GM12878 (cell line): ENCODE results near the gene ZNF423. TPM values are rescaled to one million over a fixed set of nuclear protein-coding genes. Genes with fewer than 3 reads are reported as not detected.

Experiments used
- ATAC-seq: fragments of 200-7000 bp; cut with Tn5 transposase; 3 replicates; pipeline ENCODE4 v1.9.1; 2020; ENCODE audit warnings: mild to moderate bottlenecking, moderate library complexity
- BruUV-seq: library from RNA; stranded (reverse); fragments of 400-500 nt; replicated peaks from 2 replicates; lab custom pipeline; 2021; lab: Mats Ljungman, UMichigan
- CTCF ChIA-PET: fragments of 300-600 bp; sonication (Branson Sonifier 250); formaldehyde crosslinking; extraction: SDS; loops from one replicate; lab custom pipeline; 2021; ENCODE audit warnings: inconsistent platforms; lab: Yijun Ruan, JAX
- POLR2A ChIA-PET: fragments of 350-600 bp; formaldehyde crosslinking; extraction: SDS; loops from one replicate; lab custom pipeline; 2021; ENCODE audit warnings: inconsistent platforms; lab: Charles Lee
- RAD21 ChIA-PET: fragments of 300-600 bp; sonication (Branson Sonifier 250); formaldehyde crosslinking; loops from one replicate; lab custom pipeline; 2023; ENCODE audit warnings: antibody characterized with exemption; ENCODE audit not compliant: unreplicated experiment; lab: Charles Lee
- SMC1A ChIA-PET: fragments of 300-600 bp; sonication (Branson Sonifier 250); formaldehyde crosslinking; loops from one replicate; lab custom pipeline; 2023; ENCODE audit not compliant: unreplicated experiment, uncharacterized antibody; lab: Charles Lee
- DNase-seq: peaks from one replicate; pipeline ENCODE4 v3.0.0-alpha.2; 2011; ENCODE audit warnings: low read depth, low spot score
- FAIRE-seq: peaks from 3 replicates; lab custom pipeline; 2011; peaks lifted over from hg19 to GRCh38; lab: Jason Lieb, UNC
- H2AFZ ChIP-seq: 2 replicates; pipeline ENCODE4 v1.6.0; 2011; ENCODE audit warnings: low read depth, low read length, control low read depth; ENCODE audit not compliant: control insufficient read depth
- H3K27ac ChIP-seq: 2 replicates; pipeline ENCODE4 v1.5.1; 2011; ENCODE audit warnings: control low read depth; ENCODE audit not compliant: control insufficient read depth, insufficient read depth
- H3K27me3 ChIP-seq, 2 experiments: replicated peaks in 1 of 2; 2 replicates each; pipeline versions ENCODE4 v1.6.0 to v1.6.1; 2011; ENCODE audit warnings: low read length in 1 of 2; ENCODE audit not compliant: control insufficient read depth in 2 of 2, insufficient read depth in 2 of 2
- H3K36me3 ChIP-seq, 2 experiments: 2 replicates each; pipeline ENCODE4 v1.5.1; 2011; ENCODE audit warnings: low read length in 1 of 2; ENCODE audit not compliant: control insufficient read depth in 2 of 2, insufficient read depth in 2 of 2
- H3K4me1 ChIP-seq: 2 replicates; pipeline ENCODE4 v1.6.1; 2011; ENCODE audit warnings: mild to moderate bottlenecking, low read length, moderate library complexity, mixed read lengths; ENCODE audit not compliant: control insufficient read depth, insufficient read depth
- H3K4me2 ChIP-seq: 2 replicates; pipeline ENCODE4 v1.6.0; 2011; ENCODE audit warnings: control low read depth; ENCODE audit not compliant: control insufficient read depth, insufficient read depth
- H3K4me3 ChIP-seq: fragments of 200-600 bp; sonication (generic); 2 replicates; pipeline ENCODE4 v1.5.1; 2016
- H3K79me2 ChIP-seq: 2 replicates; pipeline ENCODE4 v1.6.0; 2011; ENCODE audit warnings: low read length; ENCODE audit not compliant: control insufficient read depth, insufficient read depth
- H3K9ac ChIP-seq: 2 replicates; pipeline ENCODE4 v1.8.0; 2011; ENCODE audit warnings: low read length, control low read depth, mixed read lengths; ENCODE audit not compliant: control insufficient read depth, insufficient read depth
- H3K9me3 ChIP-seq: replicated peaks from 3 replicates; pipeline ENCODE4 v1.5.1; 2011; ENCODE audit warnings: mild to moderate bottlenecking, low read length; ENCODE audit not compliant: control insufficient read depth, insufficient read depth
- H4K20me1 ChIP-seq: 2 replicates; pipeline ENCODE4 v1.6.0; 2011; ENCODE audit not compliant: control insufficient read depth, insufficient read depth
- BCL11A ChIP-seq: IDR thresholded peaks from 2 replicates; pipeline ENCODE4 v1.6.1; 2011; ENCODE audit warnings: low read depth, low read length
- CHD2 ChIP-seq: IDR thresholded peaks from 2 replicates; pipeline ENCODE4 v1.6.1; 2011; ENCODE audit warnings: low read depth, low read length, improper control_type of control experiment, borderline replicate concordance
- HCFC1 ChIP-seq: fragments of 150-350 bp; IDR thresholded peaks from 2 replicates; pipeline ENCODE4 v1.6.1; 2014; ENCODE audit warnings: low read length
- IKZF2 ChIP-seq, 2 experiments: fragments of 450-650 bp; IDR thresholded peaks; 2 replicates each; pipeline ENCODE4 v1.6.1; 2017; ENCODE audit warnings: mild to moderate bottlenecking in 2 of 2, moderate library complexity in 2 of 2
- MXI1 ChIP-seq: fragments of 150-350 bp; IDR thresholded peaks from 2 replicates; pipeline ENCODE4 v1.6.1; 2011; ENCODE audit warnings: low read depth, mild to moderate bottlenecking, inconsistent platforms, low read length, improper control_type of control experiment
- POU2F2 ChIP-seq: IDR thresholded peaks from 3 replicates; pipeline ENCODE4 v1.6.1; 2011; ENCODE audit warnings: low read depth, mild to moderate bottlenecking, low read length, borderline replicate concordance
- STAT3 ChIP-seq: IDR thresholded peaks from 2 replicates; pipeline ENCODE4 v1.6.1; 2011; ENCODE audit warnings: low read depth, low read length, improper control_type of control experiment
- SUZ12 ChIP-seq: fragments of 200-600 bp; sonication (generic); IDR thresholded peaks from one replicate; pipeline ENCODE4 v1.6.1; 2018; ENCODE audit warnings: antibody characterized with exemption, mild to moderate bottlenecking; ENCODE audit not compliant: unreplicated experiment
- USF2 ChIP-seq: IDR thresholded peaks from 2 replicates; pipeline ENCODE4 v1.6.1; 2011; ENCODE audit warnings: low read depth, low read length, improper control_type of control experiment, borderline replicate concordance
- WGBS: methylation state at CpG from one replicate; pipeline ENCODE4 v1.1.6; 2016; ENCODE audit warnings: low lambda C conversion rate; ENCODE audit not compliant: insufficient replicate concordance, insufficient coverage; ENCODE audit errors: missing lambda C conversion rate; 5-methylcytosine and 5-hydroxymethylcytosine counted together
- in situ Hi-C: fragments of 300-500 bp; cut with MboI; formaldehyde crosslinking; loops from 9 replicates; pipeline ENCODE4 v1.14.3; 2018; ENCODE audit warnings: mixed read lengths
- intact Hi-C: fragments of 100-400 bp; cut with micrococcal nuclease; formaldehyde crosslinking; loops from one replicate; pipeline ENCODE4 v1.14.2; 2022; ENCODE audit not compliant: unreplicated experiment
- polyA plus RNA-seq, 11 experiments: library from polyadenylated mRNA; depleted of rRNA in 4 of 11; unstranded in 6 of 11; stranded (reverse) in 5 of 11; fragments of >200 nt; fragmentation: Nextera tagmentation in 4 of 11; fragmentation: Illumina TruSeq in 1 of 11; extraction: Ambion mirVana in 4 of 11; extraction: Trizol in 1 of 11; gene quantifications; 1 replicate in 1 of 11; 2 replicates in 10 of 11; pipeline versions ENCODE4 v1.2.1 to v1.2.3, GENCODE V29; 2011 to 2016; ENCODE audit warnings: inconsistent platforms in 2 of 11, missing spikeins in 2 of 11, low read depth in 1 of 11
- total RNA-seq, 4 experiments: library from RNA; depleted of rRNA in 3 of 4; stranded (reverse); fragments of >200 nt in 3 of 4; fragmentation: Illumina TruSeq in 1 of 4; extraction: Trizol in 1 of 4; gene quantifications; 2 replicates each; pipeline versions ENCODE4 v1.2.1 to v1.2.3, GENCODE V29; 2013 to 2021
- TF ChIP-seq, protein P1 (sequence below): fragments of 450-650 bp; IDR thresholded peaks from 2 replicates; pipeline ENCODE4 v1.6.1; 2017; ENCODE audit warnings: borderline replicate concordance
- TF ChIP-seq, protein P2 (sequence below): IDR thresholded peaks from 2 replicates; pipeline ENCODE4 v1.6.1; 2012; ENCODE audit warnings: low read depth, low read length, improper control_type of control experiment

Gene ZNF423
- total and polyA plus RNA-seq, 10 of the 15 experiments (the other 5 are each of a cell fraction or from before 2014, with no cell fraction given): 0.03 to 0.64 (median 0.10) TPM

DNA sequence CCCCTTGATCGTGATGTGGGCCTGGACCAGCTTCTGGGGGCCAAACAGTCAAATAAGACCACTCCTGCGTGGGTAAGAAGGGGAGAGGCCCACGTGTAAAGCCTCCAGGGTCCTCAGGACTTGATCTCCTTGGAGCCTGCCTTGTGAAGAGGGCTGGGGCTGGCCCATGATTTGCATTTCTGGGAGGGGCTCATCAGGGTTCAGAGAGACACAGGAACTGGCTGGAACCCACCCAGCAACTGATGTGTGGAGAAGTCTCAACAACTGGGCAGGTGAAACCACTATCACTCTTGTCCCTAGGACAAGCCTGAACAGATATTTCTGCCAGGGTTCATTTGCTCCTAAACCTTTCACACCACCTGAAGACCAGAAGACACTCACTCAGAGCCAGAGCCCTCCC, 214.7 kb downstream of the ZNF423 start:
- TF ChIP-seq USF2: no peak
- TF ChIP-seq POU2F2: no peak
- TF ChIP-seq BCL11A: no peak
- TF ChIP-seq SUZ12: no peak
- TF ChIP-seq CHD2: no peak
- TF ChIP-seq, protein P1, sequence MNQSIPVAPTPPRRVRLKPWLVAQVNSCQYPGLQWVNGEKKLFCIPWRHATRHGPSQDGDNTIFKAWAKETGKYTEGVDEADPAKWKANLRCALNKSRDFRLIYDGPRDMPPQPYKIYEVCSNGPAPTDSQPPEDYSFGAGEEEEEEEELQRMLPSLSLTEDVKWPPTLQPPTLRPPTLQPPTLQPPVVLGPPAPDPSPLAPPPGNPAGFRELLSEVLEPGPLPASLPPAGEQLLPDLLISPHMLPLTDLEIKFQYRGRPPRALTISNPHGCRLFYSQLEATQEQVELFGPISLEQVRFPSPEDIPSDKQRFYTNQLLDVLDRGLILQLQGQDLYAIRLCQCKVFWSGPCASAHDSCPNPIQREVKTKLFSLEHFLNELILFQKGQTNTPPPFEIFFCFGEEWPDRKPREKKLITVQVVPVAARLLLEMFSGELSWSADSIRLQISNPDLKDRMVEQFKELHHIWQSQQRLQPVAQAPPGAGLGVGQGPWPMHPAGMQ: no peak
- no peak for TF ChIP-seq IKZF2 (IDR thresholded peaks at IDR 0.05)
- no peak for TF ChIP-seq STAT3
- TF ChIP-seq HCFC1: no peak
- TF ChIP-seq, protein P2, sequence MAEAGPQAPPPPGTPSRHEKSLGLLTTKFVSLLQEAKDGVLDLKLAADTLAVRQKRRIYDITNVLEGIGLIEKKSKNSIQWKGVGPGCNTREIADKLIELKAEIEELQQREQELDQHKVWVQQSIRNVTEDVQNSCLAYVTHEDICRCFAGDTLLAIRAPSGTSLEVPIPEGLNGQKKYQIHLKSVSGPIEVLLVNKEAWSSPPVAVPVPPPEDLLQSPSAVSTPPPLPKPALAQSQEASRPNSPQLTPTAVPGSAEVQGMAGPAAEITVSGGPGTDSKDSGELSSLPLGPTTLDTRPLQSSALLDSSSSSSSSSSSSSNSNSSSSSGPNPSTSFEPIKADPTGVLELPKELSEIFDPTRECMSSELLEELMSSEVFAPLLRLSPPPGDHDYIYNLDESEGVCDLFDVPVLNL: no peak
- no peak for TF ChIP-seq MXI1
- peak; percentile 41; the same call in 2 of the 3 replicates for ATAC-seq
- H3K27me3 ChIP-seq: no peaks in the 10 kb centered on the region; a peak in 1 of 4 replicates

More for the DNA sequence above, 214.7 kb downstream of the ZNF423 start:
- Histone ChIP-seq H3K79me2 (no peaks in the 10 kb centered on the region), H3K36me3 (no peaks in the 10 kb centered on the region), H3K4me2 (peak overlapping the region; percentile 40), H3K27ac (no peak overlapping the region; the same call in 1 of the 2 replicates), H2AFZ (peak overlapping the region; percentile 58), H3K9me3 (peaks cover 4% of the 10 kb centered on the region; the same call in 1 of the 3 replicates), H3K4me1 (peaks cover 20% of the 10 kb centered on the region), H3K4me3 (no peak overlapping the region), H3K9ac (no peak overlapping the region), H4K20me1 (no peaks in the 10 kb centered on the region)
- FAIRE-seq (peak; percentile 44), DNase-seq (peak; percentile 5)
- ChIA-PET POLR2A (no interaction called here), RAD21 (no interaction called here), CTCF (no interaction called here), SMC1A (no interaction called here)
- no TSS peak for BruUV-seq
- WGBS: 0% methylated on average over 3 of the region's 3 CpGs
- intact Hi-C loops: no loop called here
- in situ Hi-C loops: no loop called here
